WTC11 (cell line): ENCODE results near the gene REEP2.

Experiments used
- CREM ChIP-seq: sonication (generic); formaldehyde crosslinking; IDR thresholded peaks from 2 replicates; pipeline ENCODE4 v1.8.1; 2022; ENCODE audit warnings: mild to moderate bottlenecking, missing genetic modification reagents, moderate library complexity
- CTCF ChIP-seq: fragments of 200-600 bp; IDR thresholded peaks from 2 replicates; pipeline ENCODE4 v1.8.0; 2022; ENCODE audit warnings: antibody characterized with exemption
- EMX1 ChIP-seq: fragments of 250-450 bp; sonication (Bioruptor Pico); IDR thresholded peaks from 2 replicates; pipeline ENCODE4 v1.8.0; 2021; ENCODE audit warnings: mild to moderate bottlenecking
- ESRRA ChIP-seq: sonication (generic); formaldehyde crosslinking; IDR thresholded peaks from 2 replicates; pipeline ENCODE4 v1.8.1; 2022; ENCODE audit warnings: mild to moderate bottlenecking, missing genetic modification reagents, borderline replicate concordance
- ETV6 ChIP-seq: sonication (generic); formaldehyde crosslinking; IDR thresholded peaks from 2 replicates; pipeline ENCODE4 v1.8.1; 2022; ENCODE audit warnings: mild to moderate bottlenecking, missing genetic modification reagents
- HMGA2 ChIP-seq: fragments of 250-450 bp; sonication (Bioruptor Pico); IDR thresholded peaks from 2 replicates; pipeline ENCODE4 v1.4.0; 2021; ENCODE audit warnings: mild to moderate bottlenecking, moderate library complexity
- MAX ChIP-seq: sonication (generic); formaldehyde crosslinking; IDR thresholded peaks from 2 replicates; pipeline ENCODE4 v1.8.0; 2022; ENCODE audit warnings: mild to moderate bottlenecking, missing genetic modification reagents
- NFE2L1 ChIP-seq: sonication (generic); formaldehyde crosslinking; IDR thresholded peaks from 2 replicates; pipeline ENCODE4 v1.8.1; 2023; ENCODE audit warnings: missing genetic modification reagents
- PRRX2 ChIP-seq: fragments of 250-450 bp; sonication (Bioruptor Pico); IDR thresholded peaks from 2 replicates; pipeline ENCODE4 v1.8.0; 2021; ENCODE audit warnings: mild to moderate bottlenecking
- SP1 ChIP-seq: sonication (generic); formaldehyde crosslinking; conservative IDR thresholded peaks from 2 replicates; pipeline ENCODE4 v1.8.1; 2022; ENCODE audit warnings: missing genetic modification reagents
- TEAD4 ChIP-seq: sonication (generic); formaldehyde crosslinking; IDR thresholded peaks from 2 replicates; pipeline ENCODE4 v1.8.0; 2022; ENCODE audit warnings: mild to moderate bottlenecking, missing genetic modification reagents
- USF1 ChIP-seq: sonication (generic); formaldehyde crosslinking; IDR thresholded peaks from 2 replicates; pipeline ENCODE4 v1.8.0; 2022; ENCODE audit warnings: mild to moderate bottlenecking, missing genetic modification reagents

DNA sequence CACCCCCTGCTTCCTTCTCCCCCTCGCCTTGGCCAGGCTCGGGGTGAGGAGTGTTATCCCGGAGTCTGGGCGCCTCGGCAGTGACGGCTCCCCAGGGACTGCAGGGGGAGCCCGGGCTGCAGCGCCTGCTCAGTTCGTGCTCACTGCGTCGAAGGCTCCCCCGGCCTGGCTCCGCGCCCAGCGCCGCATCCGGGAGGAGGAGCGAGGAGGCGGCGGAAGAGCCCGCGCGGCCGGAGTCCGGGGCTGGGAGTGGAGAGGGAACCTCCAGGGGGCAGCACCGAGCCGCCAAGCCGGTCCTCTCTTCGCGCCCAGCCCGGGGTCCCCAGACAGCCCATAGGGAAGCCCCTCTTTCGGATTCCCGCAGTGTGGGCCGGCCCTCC lies 25.1 kb downstream of the REEP2 start:
- no peak for TF ChIP-seq TEAD4 (CRISPR knock-in tag)
- TF ChIP-seq CTCF, result peak; percentile 83
- peak; percentile 67; the same call in 1 of the 2 replicates for TF ChIP-seq NFE2L1 (CRISPR knock-in tag)
- peak; percentile 77; the same call in 1 of the 2 replicates for TF ChIP-seq ESRRA (CRISPR knock-in tag)
- peak; percentile 65 for TF ChIP-seq SP1 (CRISPR knock-in tag)
- TF ChIP-seq EMX1, result 0 out of 2 replicates have a peak, but pooled peaks have one; percentile 56
- 0 out of 2 replicates have a peak, but pooled peaks have one; percentile 49 for TF ChIP-seq CREM
- TF ChIP-seq MAX (CRISPR knock-in tag), result peak; percentile 79
- TF ChIP-seq USF1 (CRISPR knock-in tag), result no peak
- no peak for TF ChIP-seq HMGA2
- TF ChIP-seq ETV6 (CRISPR knock-in tag), result peak; percentile 86; the same call in 1 of the 2 replicates
- TF ChIP-seq PRRX2 (CRISPR knock-in tag), result no peak
